Endothelial cell of umbilical vein (primary cell): ENCODE data around the gene TIMM10. TPM values are rescaled to one million over a fixed set of nuclear protein-coding genes. Genes with fewer than 3 reads are reported as not detected.

Experiments used
- BruUV-seq: library from RNA; stranded (reverse); fragments of 400-500 nt; replicated peaks from 2 replicates; lab custom pipeline; 2021; lab: Mats Ljungman, UMichigan
- CTCF ChIA-PET: fragments of 300-600, 350-600 bp; sonication (Branson Sonifier 250); formaldehyde crosslinking; loops from one replicate; lab custom pipeline; 2021; ENCODE audit warnings: antibody characterized with exemption, inconsistent platforms; lab: Charles Lee
- POLR2A ChIA-PET: fragments of 300-600, 350-600 bp; sonication (Branson Sonifier 250); formaldehyde crosslinking; loops from one replicate; lab custom pipeline; 2021; ENCODE audit warnings: antibody characterized with exemption, inconsistent platforms; lab: Charles Lee
- DNase-seq: peaks from one replicate; pipeline ENCODE4 v3.0.0-alpha.2; 2011; ENCODE audit warnings: low read depth, low spot score
- FAIRE-seq: peaks from 2 replicates; lab custom pipeline; 2011; peaks lifted over from hg19 to GRCh38; lab: Jason Lieb, UNC
- H2AFZ ChIP-seq: 2 replicates; pipeline ENCODE4 v1.6.0; 2012; ENCODE audit warnings: low read depth, low read length, control low read depth, inconsistent platforms
- H3K27ac ChIP-seq: 2 replicates; pipeline ENCODE4 v1.5.1; 2011; ENCODE audit warnings: low read depth, mild to moderate bottlenecking, control low read depth, low read length, moderate library complexity; ENCODE audit not compliant: insufficient read depth
- H3K27me3 ChIP-seq, 2 experiments: 2 replicates each; pipeline versions ENCODE4 v1.6.0 to v1.6.1; 2011; ENCODE audit warnings: low read length in 2 of 2, mixed read lengths in 1 of 2; ENCODE audit not compliant: control insufficient read depth in 2 of 2, insufficient read depth in 2 of 2
- H3K36me3 ChIP-seq, 2 experiments: 2 replicates in 1 of 2; 3 replicates in 1 of 2; pipeline ENCODE4 v1.5.1; 2011; ENCODE audit warnings: low read length in 2 of 2, mild to moderate bottlenecking in 1 of 2, moderate library complexity in 1 of 2; ENCODE audit not compliant: control insufficient read depth in 2 of 2, insufficient read depth in 2 of 2; ENCODE audit errors: extremely low read depth in 1 of 2
- H3K4me1 ChIP-seq: 3 replicates; pipeline ENCODE4 v1.5.1; 2011; ENCODE audit warnings: mild to moderate bottlenecking, low read length; ENCODE audit not compliant: control insufficient read depth, insufficient read depth; ENCODE audit errors: extremely low read depth
- H3K4me2 ChIP-seq: 2 replicates; pipeline ENCODE4 v1.6.1; 2011; ENCODE audit warnings: low read length, control low read depth, mixed read lengths; ENCODE audit not compliant: insufficient read depth
- H3K4me3 ChIP-seq, 3 experiments: fragments of 200-600 bp in 1 of 3; sonication (generic), shearing (Covaris generic) in 1 of 3; replicated peaks in 1 of 3; 2 replicates each; pipeline ENCODE4 v1.5.1; 2011 to 2016; ENCODE audit warnings: control low read depth in 3 of 3, low read length in 3 of 3, mild to moderate bottlenecking in 2 of 3, inconsistent platforms in 1 of 3, low read depth in 1 of 3, moderate library complexity in 1 of 3; ENCODE audit not compliant: insufficient read depth in 1 of 3
- H3K79me2 ChIP-seq: 2 replicates; pipeline ENCODE4 v1.6.0; 2012; ENCODE audit warnings: low read length, inconsistent platforms; ENCODE audit not compliant: control insufficient read depth, insufficient read depth
- H3K9ac ChIP-seq: replicated peaks from 2 replicates; pipeline ENCODE3; 2011; ENCODE audit warnings: low read length, control low read depth; ENCODE audit not compliant: insufficient read depth; ENCODE audit errors: extremely low read depth
- H3K9me1 ChIP-seq: replicated peaks from 3 replicates; pipeline ENCODE4 v1.6.0; 2011; ENCODE audit warnings: mild to moderate bottlenecking, low read length; ENCODE audit not compliant: control insufficient read depth, insufficient read depth; ENCODE audit errors: extremely low read depth
- H3K9me3 ChIP-seq: replicated peaks from 2 replicates; pipeline ENCODE4 v1.5.1; 2012; ENCODE audit warnings: low read length, inconsistent platforms; ENCODE audit not compliant: control insufficient read depth, insufficient read depth
- H4K20me1 ChIP-seq: replicated peaks from 2 replicates; pipeline ENCODE3; 2011; ENCODE audit warnings: mild to moderate bottlenecking, low read length; ENCODE audit not compliant: control insufficient read depth, insufficient read depth; ENCODE audit errors: extremely low read depth
- EZH2 ChIP-seq: IDR thresholded peaks from 2 replicates; pipeline ENCODE4 v1.6.1; 2012; ENCODE audit warnings: borderline replicate concordance, low read depth, mild to moderate bottlenecking, moderate library complexity, low read length, inconsistent platforms; ENCODE audit not compliant: severe bottlenecking
- FOS ChIP-seq: IDR thresholded peaks from 2 replicates; pipeline ENCODE4 v1.6.1; 2011; ENCODE audit warnings: mild to moderate bottlenecking, low read length, moderate library complexity, borderline replicate concordance; ENCODE audit not compliant: insufficient read depth
- GATA2 ChIP-seq: IDR thresholded peaks from 2 replicates; pipeline ENCODE4 v1.7.0; 2011; ENCODE audit warnings: low read depth, mild to moderate bottlenecking, moderate library complexity, mixed read lengths, low read length; ENCODE audit not compliant: insufficient read length, insufficient read depth
- JUN ChIP-seq: IDR thresholded peaks from 2 replicates; pipeline ENCODE4 v1.6.1; 2011; ENCODE audit warnings: borderline replicate concordance, low read depth; ENCODE audit not compliant: insufficient read length, insufficient read depth
- MAX ChIP-seq: IDR thresholded peaks from 2 replicates; pipeline ENCODE4 v1.6.1; 2011; ENCODE audit not compliant: insufficient read depth, insufficient read length
- MYC ChIP-seq: IDR thresholded peaks from one replicate; pipeline ENCODE4 v1.6.1; 2011; ENCODE audit warnings: mild to moderate bottlenecking, low read depth, low read length
- POLR2A ChIP-seq: IDR thresholded peaks from 2 replicates; pipeline ENCODE4 v1.6.1; 2012; ENCODE audit warnings: low read depth, mild to moderate bottlenecking, control low read depth, low read length
- POLR2AphosphoS5 ChIP-seq: IDR thresholded peaks from 2 replicates; pipeline ENCODE4 v1.6.1; 2012; ENCODE audit warnings: low read depth, mild to moderate bottlenecking, control low read depth, low read length, moderate library complexity; ENCODE audit not compliant: insufficient read depth
- dilution Hi-C: fragments of 300-500 bp; cut with MboI; formaldehyde crosslinking; loops from one replicate; pipeline ENCODE4 v1.15.0; 2019; ENCODE audit warnings: low sequenced_read_pairs; ENCODE audit not compliant: extremely low pct_ligation_motif_present
- intact Hi-C: fragments of 100-400 bp; cut with micrococcal nuclease; formaldehyde crosslinking; loops from one replicate; pipeline ENCODE4 v1.10.0; 2022
- polyA plus RNA-seq, 4 experiments: library from polyadenylated mRNA; depleted of rRNA in 3 of 4; stranded (reverse) in 3 of 4; unstranded in 1 of 4; fragments of >200 nt; gene quantifications; 2 replicates each; pipeline versions ENCODE4 v1.2.1 to v1.2.3, GENCODE V29; 2011 to 2012; ENCODE audit warnings: missing spikeins in 1 of 4
- total RNA-seq: library from RNA; stranded (reverse); gene quantifications from 2 replicates; pipeline ENCODE4 v1.2.3, GENCODE V29; 2021
- TF ChIP-seq, protein P1 (sequence below), 2 donors: IDR thresholded peaks; 1 replicate in 1 of 2; 2 replicates in 1 of 2; pipeline ENCODE4 v1.5.1; 2011; ENCODE audit warnings: low read length in 2 of 2, mild to moderate bottlenecking in 2 of 2, moderate library complexity in 2 of 2, control low read depth in 1 of 2, inconsistent platforms in 1 of 2, low read depth in 1 of 2; ENCODE audit not compliant: insufficient read depth in 1 of 2; ENCODE audit errors: extremely low read depth in 1 of 2

Gene TIMM10
- total and polyA plus RNA-seq, 2 donors (not counting 3 experiments of a cell fraction or from before 2014, with no cell fraction given), result 64.2 to 128 TPM

- dilution Hi-C loops (no loop called here), intact Hi-C loops (no loop called here)
- Histone ChIP-seq H3K27ac (no peak overlapping the region), H3K27me3 (peaks cover 4 to 5% of the 10 kb centered on the region in 2 experiments), H3K4me1 (no peaks in the 10 kb centered on the region), H3K9ac (no peak overlapping the region), H4K20me1 (no peaks in the 10 kb centered on the region), H2AFZ (no peak overlapping the region), H3K4me3 (no peak overlapping the region), H3K79me2 (no peaks in the 10 kb centered on the region), H3K36me3 (no peaks in the 10 kb centered on the region), H3K9me1 (no peaks in the 10 kb centered on the region), H3K4me2 (no peak overlapping the region), H3K9me3 (no peaks in the 10 kb centered on the region)
- POLR2A ChIA-PET, result no interaction called here
- TF ChIP-seq, protein P1, sequence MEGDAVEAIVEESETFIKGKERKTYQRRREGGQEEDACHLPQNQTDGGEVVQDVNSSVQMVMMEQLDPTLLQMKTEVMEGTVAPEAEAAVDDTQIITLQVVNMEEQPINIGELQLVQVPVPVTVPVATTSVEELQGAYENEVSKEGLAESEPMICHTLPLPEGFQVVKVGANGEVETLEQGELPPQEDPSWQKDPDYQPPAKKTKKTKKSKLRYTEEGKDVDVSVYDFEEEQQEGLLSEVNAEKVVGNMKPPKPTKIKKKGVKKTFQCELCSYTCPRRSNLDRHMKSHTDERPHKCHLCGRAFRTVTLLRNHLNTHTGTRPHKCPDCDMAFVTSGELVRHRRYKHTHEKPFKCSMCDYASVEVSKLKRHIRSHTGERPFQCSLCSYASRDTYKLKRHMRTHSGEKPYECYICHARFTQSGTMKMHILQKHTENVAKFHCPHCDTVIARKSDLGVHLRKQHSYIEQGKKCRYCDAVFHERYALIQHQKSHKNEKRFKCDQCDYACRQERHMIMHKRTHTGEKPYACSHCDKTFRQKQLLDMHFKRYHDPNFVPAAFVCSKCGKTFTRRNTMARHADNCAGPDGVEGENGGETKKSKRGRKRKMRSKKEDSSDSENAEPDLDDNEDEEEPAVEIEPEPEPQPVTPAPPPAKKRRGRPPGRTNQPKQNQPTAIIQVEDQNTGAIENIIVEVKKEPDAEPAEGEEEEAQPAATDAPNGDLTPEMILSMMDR (IDR thresholded peaks at IDR 0.05; ENCODE audit: extremely low read depth in 1 of 2, insufficient read depth in 1 of 2, low read depth in 1 of 2, low read length in 2 of 2), result no peak
- TF ChIP-seq EZH2, result no peak
- TF ChIP-seq GATA2, result no peak
- no peak for TF ChIP-seq POLR2AphosphoS5
- BruUV-seq, result no TSS peak
- CTCF ChIA-PET, result no interaction called here
- no peak for DNase-seq
- FAIRE-seq, result no peak
Measured at GRCh38 chr11:57574061-57574460, 43.5 kb upstream of the TIMM10 start.

GRCh38 chr11:57571606-57572005 is 41.1 kb upstream of the TIMM10 start:
- peaks cover 8% of the 10 kb centered on the region for H3K4me1 ChIP-seq
- no peaks in the 10 kb centered on the region for H3K9me1 ChIP-seq
- POLR2A ChIA-PET, result interaction anchor here (1.3 kb wide), 1 partner anchor 65 kb away, joined by 3 read pairs; no protein-coding TSS in a partner anchor
- CTCF ChIA-PET, result interaction anchor here (5.9 to 6.0 kb wide), 2 partner anchors 69 to 73 kb away, joined by 126 to 154 read pairs; no protein-coding TSS in a partner anchor
- H3K79me2 ChIP-seq, result no peaks in the 10 kb centered on the region
- no peak overlapping the region for H2AFZ ChIP-seq
- no peaks in the 10 kb centered on the region for H3K36me3 ChIP-seq
- FAIRE-seq, result no peak
- no peaks in the 10 kb centered on the region for H3K9me3 ChIP-seq
- intact Hi-C loops, result no loop called here
- no peak overlapping the region for H3K4me2 ChIP-seq
- no peak overlapping the region for H3K9ac ChIP-seq
- no TSS peak for BruUV-seq
- no peak for DNase-seq
- H3K27me3 ChIP-seq, result peaks cover 4 to 5% of the 10 kb centered on the region in 2 experiments
- no peaks in the 10 kb centered on the region for H4K20me1 ChIP-seq
- dilution Hi-C loops, result no loop called here
- TF ChIP-seq JUN, result no peak
- TF ChIP-seq FOS, result no peak
- TF ChIP-seq MAX, result no peak
- TF ChIP-seq POLR2AphosphoS5, result no peak
- TF ChIP-seq, protein P1 (IDR thresholded peaks at IDR 0.05; ENCODE audit: extremely low read depth in 1 of 2, insufficient read depth in 1 of 2, low read depth in 1 of 2, low read length in 2 of 2), result no peak
- no peak for TF ChIP-seq POLR2A
- TF ChIP-seq MYC, result no peak
- no peak for TF ChIP-seq EZH2
- no peak for TF ChIP-seq GATA2
- H3K4me3 ChIP-seq, result no peak overlapping the region
- H3K27ac ChIP-seq, result no peak overlapping the region
